Anterior cingulate cortex (tissue), 58 donors: ENCODE data around the gene ANK2.

Experiments used
- DNase-seq, 58 donors: peaks; one replicate each; lab custom pipeline; 2025; lab: John Stamatoyannopoulos, UW

The ANK2 gene

GRCh38 chr4:113316879-113317278, 267.4 kb downstream of the ANK2 start:
- DNase-seq, result peak in 12 of 58 donors; percentile 1 to 24 (median 10)

GRCh38 chr4:113317523-113317922, 268.1 kb downstream of the ANK2 start:
- DNase-seq, result peak in 1 of 58 donors; percentile 20

GRCh38 chr4:113322736-113323135, 273.3 kb downstream of the ANK2 start:
- no peak for DNase-seq

GRCh38 chr4:113325876-113326615, 276.6 kb downstream of the ANK2 start:
- no peak for DNase-seq

GRCh38 chr4:113327494-113327893, 278.0 kb downstream of the ANK2 start:
- peak in 1 of 58 donors; percentile 21 for DNase-seq

GRCh38 chr4:113328514-113328913, 279.1 kb downstream of the ANK2 start:
- no peak for DNase-seq

GRCh38 chr4:113330200-113330599, 280.7 kb downstream of the ANK2 start:
- no peak for DNase-seq

- DNase-seq, result no peak
Observed at GRCh38 chr4:113331811-113332210, 282.4 kb downstream of the ANK2 start.

GRCh38 chr4:113332701-113333100, 283.2 kb downstream of the ANK2 start:
- DNase-seq, result no peak

GRCh38 chr4:113335746-113336145, 286.3 kb downstream of the ANK2 start:
- no peak for DNase-seq

- no peak for DNase-seq
Observed at GRCh38 chr4:113336556-113336955, 287.1 kb downstream of the ANK2 start.

- DNase-seq, result no peak
Observed at GRCh38 chr4:113339430-113339813, 290.0 kb downstream of the ANK2 start.

GRCh38 chr4:113344100-113344499, 294.6 kb downstream of the ANK2 start:
- DNase-seq, result no peak

- no peak for DNase-seq
Observed at GRCh38 chr4:113347245-113347644, 297.8 kb downstream of the ANK2 start.

GRCh38 chr4:113349430-113349829, 300.0 kb downstream of the ANK2 start:
- no peak for DNase-seq

- no peak for DNase-seq
Observed at GRCh38 chr4:113350576-113350975, 301.1 kb downstream of the ANK2 start.

- DNase-seq, result peak in 4 of 58 donors; percentile 4 to 31 (median 21)
Observed at GRCh38 chr4:113355550-113356371, 306.3 kb downstream of the ANK2 start.

GRCh38 chr4:113356453-113356852, 307.0 kb downstream of the ANK2 start:
- DNase-seq, result no peak

GRCh38 chr4:113358784-113359183, 309.3 kb downstream of the ANK2 start:
- no peak for DNase-seq

- DNase-seq, result no peak
Observed at GRCh38 chr4:113365377-113365776, 315.9 kb downstream of the ANK2 start.

GRCh38 chr4:113368056-113368455, 318.6 kb downstream of the ANK2 start:
- DNase-seq, result no peak

- no peak for DNase-seq
Observed at GRCh38 chr4:113371111-113371510, 321.7 kb downstream of the ANK2 start.
